OCI-LY3 (cell line): ENCODE results near the gene PTPRA.

Source experiments
- CTCF ChIP-seq: fragments of 200-600, 300-600 bp; sonication (generic); IDR thresholded peaks from 2 replicates; pipeline ENCODE4 v1.5.1; 2014; ENCODE audit warnings: antibody characterized with exemption, low read length, low read depth
- EZH2phosphoT487 ChIP-seq: fragments of 200-600 bp; shearing (Covaris generic); IDR thresholded peaks from 2 replicates; pipeline ENCODE4 v1.6.1; 2018; ENCODE audit warnings: antibody characterized with exemption, mixed run types, low read depth

DNA sequence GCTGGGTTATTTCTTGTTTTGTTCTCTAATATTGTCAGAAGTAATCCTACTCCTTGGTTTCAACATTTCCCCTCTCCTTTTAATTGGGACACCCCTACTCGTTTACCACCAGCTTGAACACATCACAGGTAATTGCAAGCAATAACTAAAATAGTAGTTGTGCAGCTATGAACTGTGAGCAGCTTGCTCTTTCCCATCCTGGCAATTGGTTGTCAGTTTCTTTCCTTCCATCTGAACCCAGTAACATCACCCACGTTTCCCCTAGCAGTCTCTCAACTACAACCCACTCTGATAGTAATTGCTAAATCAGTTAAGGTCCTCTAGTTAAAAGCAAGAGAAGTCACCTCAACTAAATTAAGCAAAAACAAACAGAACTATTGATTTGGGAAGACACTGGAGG is 122.5 kb downstream of the PTPRA start:
- TF ChIP-seq CTCF (no peak), EZH2phosphoT487 (no peak)
